Suprapubic skin (tissue), 4 donors: ENCODE data around the gene CSMD2.

ENCODE experiments used
- POLR2A ChIP-seq, 2 donors: fragments of 450-650 bp; IDR thresholded peaks; one replicate each; pipeline ENCODE4 v1.6.1; 2017; ENCODE audit warnings: antibody characterized with exemption in 2 of 2, mild to moderate bottlenecking in 2 of 2, moderate library complexity in 2 of 2
- POLR2AphosphoS5 ChIP-seq, 3 donors: sonication (generic); formaldehyde crosslinking; IDR thresholded peaks; one replicate each; pipeline ENCODE4 v1.6.1; 2017; ENCODE audit warnings: antibody characterized with exemption in 3 of 3
- TF ChIP-seq, protein P1 (sequence below), 2 donors: fragments of 200-600 bp in 1 of 2; fragments of 450-650 bp in 1 of 2; sonication (generic) in 1 of 2; IDR thresholded peaks; one replicate each; pipeline ENCODE4 v1.5.1; 2016 to 2019; ENCODE audit warnings: antibody characterized with exemption in 2 of 2, mild to moderate bottlenecking in 1 of 2, moderate library complexity in 1 of 2

DNA sequence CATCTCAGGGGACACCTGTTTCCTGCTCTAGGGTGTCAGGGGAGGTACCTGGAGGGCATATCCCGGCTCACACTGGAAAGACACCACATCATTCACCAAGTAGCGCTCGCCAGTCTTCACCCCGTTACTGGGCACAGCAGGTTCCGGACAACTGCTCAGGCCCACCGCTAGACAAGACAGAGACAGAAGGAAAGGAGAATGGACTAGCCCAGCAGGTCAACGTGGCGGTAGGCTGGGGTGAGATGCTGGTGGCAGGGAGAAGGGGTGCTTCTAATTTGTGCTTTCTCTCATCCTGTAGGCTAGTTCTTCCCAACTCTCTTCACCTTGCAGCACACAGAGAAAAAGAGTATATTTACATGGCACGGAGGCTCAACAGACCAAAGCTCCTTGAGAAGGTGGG is 547.6 kb downstream of the CSMD2 start:
- TF ChIP-seq, protein P1, sequence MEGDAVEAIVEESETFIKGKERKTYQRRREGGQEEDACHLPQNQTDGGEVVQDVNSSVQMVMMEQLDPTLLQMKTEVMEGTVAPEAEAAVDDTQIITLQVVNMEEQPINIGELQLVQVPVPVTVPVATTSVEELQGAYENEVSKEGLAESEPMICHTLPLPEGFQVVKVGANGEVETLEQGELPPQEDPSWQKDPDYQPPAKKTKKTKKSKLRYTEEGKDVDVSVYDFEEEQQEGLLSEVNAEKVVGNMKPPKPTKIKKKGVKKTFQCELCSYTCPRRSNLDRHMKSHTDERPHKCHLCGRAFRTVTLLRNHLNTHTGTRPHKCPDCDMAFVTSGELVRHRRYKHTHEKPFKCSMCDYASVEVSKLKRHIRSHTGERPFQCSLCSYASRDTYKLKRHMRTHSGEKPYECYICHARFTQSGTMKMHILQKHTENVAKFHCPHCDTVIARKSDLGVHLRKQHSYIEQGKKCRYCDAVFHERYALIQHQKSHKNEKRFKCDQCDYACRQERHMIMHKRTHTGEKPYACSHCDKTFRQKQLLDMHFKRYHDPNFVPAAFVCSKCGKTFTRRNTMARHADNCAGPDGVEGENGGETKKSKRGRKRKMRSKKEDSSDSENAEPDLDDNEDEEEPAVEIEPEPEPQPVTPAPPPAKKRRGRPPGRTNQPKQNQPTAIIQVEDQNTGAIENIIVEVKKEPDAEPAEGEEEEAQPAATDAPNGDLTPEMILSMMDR (IDR thresholded peaks at IDR 0.05): no peak
- TF ChIP-seq POLR2A (IDR thresholded peaks at IDR 0.05) (no peak), POLR2AphosphoS5 (IDR thresholded peaks at IDR 0.05) (no peak)
